SH-SY5Y (cell line): ENCODE data around the gene CDKN2D.

ENCODE experiments used
- GATA2 ChIP-seq: IDR thresholded peaks from 2 replicates; pipeline ENCODE4 v1.6.1; 2011; ENCODE audit warnings: mild to moderate bottlenecking, low read depth, low read length
- GATA3 ChIP-seq: IDR thresholded peaks from 2 replicates; pipeline ENCODE4 v1.6.1; 2011; ENCODE audit warnings: low read depth, mild to moderate bottlenecking, low read length, moderate library complexity

DNA sequence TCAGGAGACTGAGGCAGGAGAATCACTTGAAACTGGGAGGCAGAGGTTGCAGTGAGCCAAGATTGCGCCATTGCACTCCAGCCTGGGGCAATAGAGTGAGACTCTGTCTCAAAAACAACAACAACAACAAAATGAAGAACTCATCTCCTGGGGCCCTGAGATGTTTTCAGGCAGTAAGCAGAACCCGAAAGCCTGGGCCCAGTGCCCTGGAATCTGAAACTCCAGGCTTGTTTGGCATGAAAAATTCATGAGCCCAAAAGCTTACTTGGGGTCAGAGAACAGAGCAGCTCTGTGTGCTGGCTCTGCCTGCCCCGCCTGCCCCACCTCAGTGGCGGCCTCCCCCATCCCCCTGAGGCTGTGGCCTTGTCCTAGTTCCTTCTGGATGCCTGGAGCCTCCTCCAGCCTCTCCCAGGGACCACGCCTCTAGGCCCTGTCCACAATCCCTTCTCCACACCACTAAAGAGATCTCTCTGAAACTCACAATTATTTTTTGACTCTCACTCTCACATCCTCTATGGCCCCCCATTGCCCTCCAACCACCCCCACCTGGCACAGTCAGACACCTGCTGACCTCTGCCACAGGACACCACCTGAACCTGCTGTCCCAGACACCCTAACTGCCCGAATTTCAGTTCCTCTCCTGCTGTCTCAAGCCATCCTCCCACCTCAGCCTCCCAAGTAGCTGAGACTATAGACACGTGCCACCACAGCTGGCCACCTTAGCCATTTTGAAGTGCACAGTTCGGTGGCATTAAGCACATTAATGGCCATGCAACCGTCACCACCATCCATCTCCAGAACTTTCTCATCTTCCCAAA is 25.2 kb upstream of the CDKN2D start:
- TF ChIP-seq GATA2, result no peak
- no peak for TF ChIP-seq GATA3
